Sigmoid colon (tissue), 7 donors: ENCODE measurements around the gene GRAMD1B. TPM values are rescaled to one million over a fixed set of nuclear protein-coding genes. Genes with fewer than 3 reads are reported as not detected.

ENCODE experiments used
- DNase-seq: peaks from one replicate; pipeline ENCODE4 v3.0.0-alpha.2; 2019
- H3K27ac ChIP-seq, 4 donors: fragments of 200-600 bp; sonication (generic); one replicate each; pipeline ENCODE4 v1.5.1; 2016 to 2019; ENCODE audit warnings: mild to moderate bottlenecking in 1 of 4
- H3K27me3 ChIP-seq, 3 donors: fragments of 200-600 bp; sonication (generic); one replicate each; pipeline ENCODE4 v1.5.1; 2019; ENCODE audit warnings: mild to moderate bottlenecking in 1 of 3
- H3K36me3 ChIP-seq, 4 donors: fragments of 200-600 bp; sonication (generic); one replicate each; pipeline ENCODE4 v1.5.1; 2016 to 2019
- H3K4me1 ChIP-seq, 4 donors: fragments of 200-600 bp; sonication (generic); one replicate each; pipeline ENCODE4 v1.5.1; 2017 to 2019
- H3K4me3 ChIP-seq, 4 donors: fragments of 200-600 bp; sonication (generic); one replicate each; pipeline ENCODE4 v1.5.1; 2017 to 2019; ENCODE audit warnings: mild to moderate bottlenecking in 2 of 4, moderate library complexity in 1 of 4
- H3K9me3 ChIP-seq, 4 donors: fragments of 200-600 bp in 3 of 4; sonication (generic) in 3 of 4; one replicate each; pipeline versions ENCODE4 v1.5.1 to v1.6.1; 2013 to 2019
- EP300 ChIP-seq, 4 donors: sonication (generic); formaldehyde crosslinking; IDR thresholded peaks; one replicate each; pipeline ENCODE4 v1.6.1; 2017; ENCODE audit warnings: antibody characterized with exemption in 4 of 4
- POLR2A ChIP-seq, 2 donors: fragments of 450-650 bp; IDR thresholded peaks; one replicate each; pipeline ENCODE4 v1.6.1; 2016; ENCODE audit warnings: antibody characterized with exemption in 2 of 2, mild to moderate bottlenecking in 2 of 2, moderate library complexity in 2 of 2
- POLR2AphosphoS5 ChIP-seq, 4 donors: sonication (generic); formaldehyde crosslinking; IDR thresholded peaks; one replicate each; pipeline ENCODE4 v1.6.1; 2017; ENCODE audit warnings: antibody characterized with exemption in 4 of 4
- WGBS, 2 donors: extraction: QIAGEN DNeasy Blood & Tissue Kit; methylation state at CpG; one replicate each; pipeline ENCODE4 v1.1.7; 2013; 5-methylcytosine and 5-hydroxymethylcytosine counted together
- intact Hi-C: fragments of 100-400 bp; cut with DNase I; formaldehyde crosslinking; loops from one replicate; pipeline ENCODE4 v1.15.1; 2023
- polyA plus RNA-seq, 3 donors: library from polyadenylated mRNA; stranded (reverse); fragments of 200-250 nt; gene quantifications; one replicate each; pipeline ENCODE4 v1.2.3, GENCODE V29; 2013
- total RNA-seq, 4 donors: library from RNA; depleted of rRNA; stranded (reverse); fragments of >200 nt; gene quantifications; one replicate each; pipeline ENCODE4 v1.1.0, GENCODE V29; 2016
- TF ChIP-seq, protein P1 (sequence below), 4 experiments: fragments of 450-650 bp in 3 of 4; fragments of 200-600 bp in 1 of 4; IDR thresholded peaks; one replicate each; pipeline ENCODE4 v1.5.1; 2016 to 2019; ENCODE audit warnings: antibody characterized with exemption in 4 of 4, mild to moderate bottlenecking in 3 of 4, moderate library complexity in 2 of 4
- donor health status: healthy with polysubstance abuse.
- donor health status: Bipolar disorder and iron deficiency.
- donor health status: healthy.

GRAMD1B gene
- total and polyA plus RNA-seq, 7 donors, result 1.8 to 5.0 (median 3.5) TPM

- no peaks in the 10 kb centered on the region for H3K4me1 ChIP-seq
- H3K4me3 ChIP-seq, result no peak overlapping the region
- 57 to 80% methylated on average over 4 of the region's 4 CpGs for WGBS, 2 donors
- H3K27me3 ChIP-seq, result no peaks in the 10 kb centered on the region
- no peak for TF ChIP-seq POLR2A (IDR thresholded peaks at IDR 0.05)
- TF ChIP-seq, protein P1, sequence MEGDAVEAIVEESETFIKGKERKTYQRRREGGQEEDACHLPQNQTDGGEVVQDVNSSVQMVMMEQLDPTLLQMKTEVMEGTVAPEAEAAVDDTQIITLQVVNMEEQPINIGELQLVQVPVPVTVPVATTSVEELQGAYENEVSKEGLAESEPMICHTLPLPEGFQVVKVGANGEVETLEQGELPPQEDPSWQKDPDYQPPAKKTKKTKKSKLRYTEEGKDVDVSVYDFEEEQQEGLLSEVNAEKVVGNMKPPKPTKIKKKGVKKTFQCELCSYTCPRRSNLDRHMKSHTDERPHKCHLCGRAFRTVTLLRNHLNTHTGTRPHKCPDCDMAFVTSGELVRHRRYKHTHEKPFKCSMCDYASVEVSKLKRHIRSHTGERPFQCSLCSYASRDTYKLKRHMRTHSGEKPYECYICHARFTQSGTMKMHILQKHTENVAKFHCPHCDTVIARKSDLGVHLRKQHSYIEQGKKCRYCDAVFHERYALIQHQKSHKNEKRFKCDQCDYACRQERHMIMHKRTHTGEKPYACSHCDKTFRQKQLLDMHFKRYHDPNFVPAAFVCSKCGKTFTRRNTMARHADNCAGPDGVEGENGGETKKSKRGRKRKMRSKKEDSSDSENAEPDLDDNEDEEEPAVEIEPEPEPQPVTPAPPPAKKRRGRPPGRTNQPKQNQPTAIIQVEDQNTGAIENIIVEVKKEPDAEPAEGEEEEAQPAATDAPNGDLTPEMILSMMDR (IDR thresholded peaks at IDR 0.05), result no peak
- no peak for TF ChIP-seq POLR2AphosphoS5 (IDR thresholded peaks at IDR 0.05)
- no peak for TF ChIP-seq EP300 (IDR thresholded peaks at IDR 0.05)
- H3K36me3 ChIP-seq, result no peaks in the 10 kb centered on the region
- DNase-seq, result no peak
- H3K27ac ChIP-seq, result no peak overlapping the region
- no peaks in the 10 kb centered on the region for H3K9me3 ChIP-seq
- intact Hi-C loops, result no loop called here
Measured at GRCh38 chr11:123480290-123480815, 50.3 kb downstream of the GRAMD1B start.

DNA sequence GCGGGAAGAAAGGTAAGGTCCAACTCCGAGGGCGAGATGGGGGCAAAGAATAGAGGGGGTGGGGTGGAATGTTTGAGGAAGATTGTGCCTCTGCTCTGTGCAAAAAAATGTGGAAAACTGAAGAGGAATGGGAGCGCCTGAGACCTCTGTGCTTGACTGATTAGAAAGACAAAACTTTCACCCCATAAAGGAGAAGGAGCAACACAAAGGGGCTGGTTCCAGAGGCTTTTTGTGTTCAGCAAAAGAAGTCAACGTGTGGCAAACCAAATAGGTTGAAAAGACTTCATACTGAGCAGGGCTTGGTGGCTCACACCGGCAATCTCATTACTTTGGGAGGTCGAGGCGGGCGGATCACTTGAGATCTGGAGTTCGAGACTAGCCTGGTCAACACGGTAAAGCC lies 50.8 kb downstream of the GRAMD1B start:
- intact Hi-C loops, result no loop called here
- 83% methylated on average over 11 of the region's 11 CpGs for WGBS, 2 donors
- Histone ChIP-seq H3K9me3 (no peaks in the 10 kb centered on the region), H3K4me3 (no peak overlapping the region), H3K4me1 (no peaks in the 10 kb centered on the region), H3K27me3 (no peaks in the 10 kb centered on the region), H3K36me3 (no peaks in the 10 kb centered on the region), H3K27ac (no peak overlapping the region)
- no peak for DNase-seq
- no peak for TF ChIP-seq POLR2A (IDR thresholded peaks at IDR 0.05)
- TF ChIP-seq EP300 (IDR thresholded peaks at IDR 0.05), result no peak
- TF ChIP-seq, protein P1 (IDR thresholded peaks at IDR 0.05), result no peak
- no peak for TF ChIP-seq POLR2AphosphoS5 (IDR thresholded peaks at IDR 0.05)

GRCh38 chr11:123481640-123482039 lies 51.6 kb downstream of the GRAMD1B start:
- Histone ChIP-seq H3K4me3 (no peak overlapping the region), H3K27ac (no peak overlapping the region), H3K4me1 (no peaks in the 10 kb centered on the region), H3K27me3 (no peaks in the 10 kb centered on the region), H3K36me3 (no peaks in the 10 kb centered on the region), H3K9me3 (no peaks in the 10 kb centered on the region)
- intact Hi-C loops, result no loop called here
- no peak for DNase-seq
- TF ChIP-seq, protein P1 (IDR thresholded peaks at IDR 0.05), result no peak
- TF ChIP-seq POLR2AphosphoS5 (IDR thresholded peaks at IDR 0.05) (no peak), POLR2A (IDR thresholded peaks at IDR 0.05) (no peak), EP300 (IDR thresholded peaks at IDR 0.05) (no peak)
- WGBS, 2 donors, result 43 to 76% methylated on average over 3 of the region's 3 CpGs

DNA sequence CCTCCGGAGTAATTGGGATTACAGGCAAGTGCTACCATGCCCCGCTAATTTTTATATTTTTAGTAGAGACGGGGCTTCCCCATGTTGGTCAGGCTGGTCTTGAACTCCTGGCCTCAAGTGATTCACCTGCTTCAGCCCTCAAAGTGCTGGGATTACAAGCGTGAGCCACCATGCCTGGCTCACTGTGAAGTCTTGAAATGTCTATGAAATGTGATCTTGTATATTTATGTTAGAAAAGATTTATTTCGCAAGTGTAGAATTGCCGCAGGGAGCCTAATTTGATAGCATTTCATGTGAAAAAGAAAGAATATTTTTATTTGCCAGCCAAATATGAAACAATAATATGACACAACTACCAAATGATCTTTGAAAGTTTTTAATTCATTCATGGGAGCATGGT lies 52.1 kb downstream of the GRAMD1B start:
- Histone ChIP-seq H3K36me3 (no peaks in the 10 kb centered on the region), H3K4me1 (no peaks in the 10 kb centered on the region), H3K27ac (no peak overlapping the region), H3K9me3 (no peaks in the 10 kb centered on the region), H3K4me3 (no peak overlapping the region), H3K27me3 (no peaks in the 10 kb centered on the region)
- TF ChIP-seq POLR2AphosphoS5 (IDR thresholded peaks at IDR 0.05), result no peak
- TF ChIP-seq EP300 (IDR thresholded peaks at IDR 0.05), result no peak
- no peak for TF ChIP-seq POLR2A (IDR thresholded peaks at IDR 0.05)
- TF ChIP-seq, protein P1 (IDR thresholded peaks at IDR 0.05), result no peak
- intact Hi-C loops, result no loop called here
- WGBS, 2 donors, result 88 to 94% methylated on average over 6 of the region's 6 CpGs
- DNase-seq, result no peak

- TF ChIP-seq, protein P1 (IDR thresholded peaks at IDR 0.05), result no peak
- TF ChIP-seq EP300 (IDR thresholded peaks at IDR 0.05), result no peak
- no peak for TF ChIP-seq POLR2A (IDR thresholded peaks at IDR 0.05)
- TF ChIP-seq POLR2AphosphoS5 (IDR thresholded peaks at IDR 0.05), result no peak
- 52 to 75% methylated on average over 8 of the region's 8 CpGs for WGBS, 2 donors
Measured at GRCh38 chr11:123483058-123483457, 53.0 kb downstream of the GRAMD1B start.

More at GRCh38 chr11:123483058-123483457, 53.0 kb downstream of the GRAMD1B start:
- H3K27ac ChIP-seq, result no peak overlapping the region
- intact Hi-C loops, result no loop called here
- H3K36me3 ChIP-seq, result no peaks in the 10 kb centered on the region
- no peak for DNase-seq
- no peaks in the 10 kb centered on the region for H3K4me1 ChIP-seq
- H3K4me3 ChIP-seq, result no peak overlapping the region
- H3K9me3 ChIP-seq, result no peaks in the 10 kb centered on the region
- no peaks in the 10 kb centered on the region for H3K27me3 ChIP-seq
